ENCODE measurements around the gene CFAP206. TPM values are rescaled to one million over a fixed set of nuclear protein-coding genes. Genes with fewer than 3 reads are reported as not detected.
A peak's percentile ranks its signal among the peaks of the same experiment; 100 is the strongest.

Gene CFAP206
- total RNA-seq, 2 experiments from 2014 or later = not detected

DNA sequence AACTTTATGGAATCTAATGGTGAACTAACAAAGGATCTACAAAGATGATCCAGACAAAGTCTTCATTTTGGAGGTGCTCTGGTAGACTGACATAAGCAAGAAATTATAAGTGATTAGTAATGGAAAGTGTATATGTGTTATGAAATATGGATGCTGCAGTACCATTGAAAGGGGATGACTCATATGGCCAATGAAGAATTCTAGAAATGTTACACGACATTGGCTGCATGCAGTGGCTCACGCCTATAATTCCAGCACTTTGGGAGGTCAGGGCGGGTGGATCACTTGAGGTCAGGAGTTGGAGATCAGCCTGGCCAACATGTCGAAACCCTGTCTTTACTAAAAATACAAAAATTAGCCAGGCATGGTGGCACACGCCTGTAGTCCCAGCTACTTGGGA, 23.5 kb downstream of the CFAP206 start:
- Mint-ChIP-seq H3K4me3 (no peak overlapping the region), H3K4me1 (ENCODE audit: low read depth) (no peaks in the 10 kb centered on the region), H3K27ac (no peak overlapping the region), H3K27me3 (peaks cover 7% of the 10 kb centered on the region), H3K9me3 (no peaks in the 10 kb centered on the region), H3K36me3 (ENCODE audit: low read depth) (no peaks in the 10 kb centered on the region)
- TF ChIP-seq, protein P1, sequence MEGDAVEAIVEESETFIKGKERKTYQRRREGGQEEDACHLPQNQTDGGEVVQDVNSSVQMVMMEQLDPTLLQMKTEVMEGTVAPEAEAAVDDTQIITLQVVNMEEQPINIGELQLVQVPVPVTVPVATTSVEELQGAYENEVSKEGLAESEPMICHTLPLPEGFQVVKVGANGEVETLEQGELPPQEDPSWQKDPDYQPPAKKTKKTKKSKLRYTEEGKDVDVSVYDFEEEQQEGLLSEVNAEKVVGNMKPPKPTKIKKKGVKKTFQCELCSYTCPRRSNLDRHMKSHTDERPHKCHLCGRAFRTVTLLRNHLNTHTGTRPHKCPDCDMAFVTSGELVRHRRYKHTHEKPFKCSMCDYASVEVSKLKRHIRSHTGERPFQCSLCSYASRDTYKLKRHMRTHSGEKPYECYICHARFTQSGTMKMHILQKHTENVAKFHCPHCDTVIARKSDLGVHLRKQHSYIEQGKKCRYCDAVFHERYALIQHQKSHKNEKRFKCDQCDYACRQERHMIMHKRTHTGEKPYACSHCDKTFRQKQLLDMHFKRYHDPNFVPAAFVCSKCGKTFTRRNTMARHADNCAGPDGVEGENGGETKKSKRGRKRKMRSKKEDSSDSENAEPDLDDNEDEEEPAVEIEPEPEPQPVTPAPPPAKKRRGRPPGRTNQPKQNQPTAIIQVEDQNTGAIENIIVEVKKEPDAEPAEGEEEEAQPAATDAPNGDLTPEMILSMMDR (IDR thresholded peaks at IDR 0.05) = no peak
- intact Hi-C loops (cut with micrococcal nuclease) = no loop called here
- ATAC-seq = no peak
- CTCF ChIA-PET = no interaction called here
- DNase-seq = no peak
- POLR2A ChIA-PET = no interaction called here

DNA sequence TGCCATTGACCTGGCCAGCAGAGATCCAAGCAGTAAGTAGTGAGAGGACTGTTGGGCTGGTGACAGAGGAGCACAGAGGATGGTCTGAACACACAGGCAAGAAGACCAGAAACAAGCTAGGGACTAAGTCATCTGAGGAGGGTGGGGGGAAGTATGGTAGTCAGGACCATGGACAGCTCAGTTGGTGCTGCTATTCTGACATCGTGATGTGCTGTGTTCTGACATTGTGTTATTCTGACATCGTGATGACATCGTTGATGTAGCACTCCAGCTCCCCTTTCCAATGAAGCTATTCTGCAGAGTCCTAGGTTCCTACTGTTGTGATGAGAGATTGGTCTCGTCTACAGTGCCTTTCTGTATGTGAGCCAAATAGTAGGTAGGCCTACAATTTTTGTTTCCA, 28.7 kb downstream of the CFAP206 start:
- TF ChIP-seq, protein P1 (IDR thresholded peaks at IDR 0.05) = no peak
- intact Hi-C loops (cut with micrococcal nuclease) = no loop called here
- Mint-ChIP-seq H3K9me3 (no peaks in the 10 kb centered on the region), H3K27ac (no peak overlapping the region), H3K36me3 (ENCODE audit: low read depth) (no peaks in the 10 kb centered on the region), H3K4me3 (no peak overlapping the region), H3K4me1 (ENCODE audit: low read depth) (no peaks in the 10 kb centered on the region), H3K27me3 (peaks cover 9% of the 10 kb centered on the region)
- POLR2A ChIA-PET = no interaction called here
- DNase-seq (peak; percentile 61), ATAC-seq (peak; percentile 72)
- CTCF ChIA-PET = no interaction called here

DNA sequence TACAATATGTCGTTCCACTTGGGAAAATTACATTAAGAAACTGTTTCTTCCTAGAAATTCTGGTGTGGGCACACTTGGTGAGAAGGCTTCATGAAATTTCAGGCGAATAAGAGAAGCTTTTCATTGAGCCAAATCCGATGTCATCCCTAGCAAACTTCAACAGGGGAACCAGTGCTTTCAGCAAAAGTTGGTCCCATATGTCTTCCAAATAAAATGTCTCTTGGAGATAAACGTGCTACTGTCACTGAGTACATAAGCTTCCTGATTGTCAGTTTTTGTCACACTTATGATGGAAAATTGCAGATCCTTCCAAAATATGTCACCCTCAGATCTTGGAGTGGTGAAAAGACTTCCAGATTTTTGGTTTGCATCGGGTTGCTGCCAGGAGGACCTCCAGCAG, 33.9 kb downstream of the CFAP206 start:
- intact Hi-C loops (cut with micrococcal nuclease) = no loop called here
- ATAC-seq (no peak), DNase-seq (no peak)
- ChIA-PET POLR2A (no interaction called here), CTCF (interaction anchor here (0.7 kb wide), 1 partner anchor 11 kb away, joined by 3 read pairs; no protein-coding TSS in a partner anchor)
- Mint-ChIP-seq H3K4me3 (no peak overlapping the region), H3K9me3 (no peaks in the 10 kb centered on the region), H3K4me1 (ENCODE audit: low read depth) (no peaks in the 10 kb centered on the region), H3K27me3 (peaks cover 12% of the 10 kb centered on the region), H3K36me3 (ENCODE audit: low read depth) (no peaks in the 10 kb centered on the region), H3K27ac (no peak overlapping the region)
- TF ChIP-seq, protein P1 (IDR thresholded peaks at IDR 0.05) = no peak

DNA sequence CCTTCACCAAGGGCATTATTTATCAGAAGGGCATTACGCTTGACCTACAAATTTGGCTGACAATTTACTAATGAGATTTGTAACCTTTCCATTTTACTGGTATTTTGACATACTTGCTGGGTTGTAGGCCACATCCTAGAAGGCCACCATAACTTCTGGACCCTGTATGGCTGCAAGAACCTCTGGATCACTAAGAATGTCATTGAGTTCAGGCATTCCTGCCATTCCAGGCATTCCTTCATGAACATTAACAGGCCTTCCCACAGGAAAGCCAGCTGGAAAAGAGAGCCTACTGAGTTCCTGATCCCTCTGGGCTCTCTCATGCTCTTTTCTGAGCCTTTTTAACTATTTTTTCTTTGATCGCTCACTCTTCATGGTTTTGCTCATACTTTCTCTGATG, 36.6 kb downstream of the CFAP206 start:
- Mint-ChIP-seq H3K9me3 (no peaks in the 10 kb centered on the region), H3K27me3 (peaks cover 25% of the 10 kb centered on the region), H3K36me3 (ENCODE audit: low read depth) (no peaks in the 10 kb centered on the region), H3K4me1 (ENCODE audit: low read depth) (no peaks in the 10 kb centered on the region), H3K4me3 (no peak overlapping the region), H3K27ac (no peak overlapping the region)
- ChIA-PET POLR2A (no interaction called here), CTCF (interaction anchor here (1.1 kb wide), 1 partner anchor 14 kb away, joined by 3 read pairs; no protein-coding TSS in a partner anchor)
- ATAC-seq (no peak), DNase-seq (no peak)
- TF ChIP-seq, protein P1 (IDR thresholded peaks at IDR 0.05) = no peak
- intact Hi-C loops (cut with micrococcal nuclease) = no loop called here

DNA sequence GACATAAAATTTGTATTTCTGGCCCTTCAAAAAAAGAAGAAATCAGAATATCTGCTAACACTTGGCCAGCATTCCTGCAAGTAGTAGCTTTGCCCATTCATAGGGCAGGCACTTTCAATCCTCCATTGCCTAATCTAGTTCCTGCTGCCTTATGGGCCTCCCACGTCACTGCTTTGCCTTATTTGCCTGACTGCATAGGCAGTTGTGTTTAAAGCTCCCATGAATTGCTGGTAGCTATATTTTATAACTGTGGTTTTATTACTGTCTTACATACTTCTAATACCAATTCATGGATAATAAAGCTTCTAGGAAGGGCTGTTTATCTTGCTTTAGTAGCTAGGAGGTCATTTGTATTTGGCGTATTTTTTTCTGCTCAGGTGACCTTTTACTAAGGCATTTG, 57.3 kb downstream of the CFAP206 start:
- no peak for ATAC-seq
- Mint-ChIP-seq H3K4me3 (no peak overlapping the region), H3K27ac (no peak overlapping the region), H3K9me3 (peaks cover 7% of the 10 kb centered on the region), H3K27me3 (peaks cover 28% of the 10 kb centered on the region), H3K36me3 (ENCODE audit: low read depth) (no peaks in the 10 kb centered on the region), H3K4me1 (ENCODE audit: low read depth) (no peaks in the 10 kb centered on the region)
- no peak for DNase-seq
- intact Hi-C loops (cut with micrococcal nuclease) = no loop called here
- ChIA-PET POLR2A (no interaction called here), CTCF (interaction anchor here (0.9 kb wide), 1 partner anchor 398 kb away, joined by 3 read pairs; no protein-coding TSS in a partner anchor)
- TF ChIP-seq, protein P1 (IDR thresholded peaks at IDR 0.05) = no peak
